GM23338 (cell line): ENCODE results near the gene GFOD1.

Experiments
- CREB1 ChIP-seq: fragments of 250-450 bp; sonication (Bioruptor Pico); IDR thresholded peaks from 2 replicates; pipeline ENCODE4 v1.5.0; 2020; ENCODE audit warnings: low read depth, mild to moderate bottlenecking, moderate library complexity
- EZH2 ChIP-seq: fragments of 200-600 bp; sonication (generic); IDR thresholded peaks from one replicate; pipeline ENCODE4 v1.8.0; 2017; ENCODE audit warnings: antibody characterized with exemption, mild to moderate bottlenecking, low read depth; ENCODE audit not compliant: unreplicated experiment
- EZH2phosphoT487 ChIP-seq: fragments of 200-600 bp; sonication (generic); IDR thresholded peaks from one replicate; pipeline ENCODE4 v1.8.1; 2018; ENCODE audit warnings: antibody characterized with exemption; ENCODE audit not compliant: unreplicated experiment
- POLR2AphosphoS5 ChIP-seq: IDR thresholded peaks from 2 replicates; pipeline ENCODE4 v1.6.1; 2016; ENCODE audit warnings: antibody characterized with exemption, low read depth
- REST ChIP-seq: IDR thresholded peaks from one replicate; pipeline ENCODE4 v1.6.1; 2018; ENCODE audit warnings: antibody characterized with exemption; ENCODE audit not compliant: unreplicated experiment
- STAT1 ChIP-seq: IDR thresholded peaks from one replicate; pipeline ENCODE4 v1.6.1; 2016; ENCODE audit warnings: antibody characterized with exemption; ENCODE audit not compliant: unreplicated experiment
- ZNF331 ChIP-seq: fragments of 250-450 bp; sonication (Bioruptor Pico); IDR thresholded peaks from 2 replicates; pipeline ENCODE4 v1.5.0; 2020; ENCODE audit warnings: low read depth, mild to moderate bottlenecking, moderate library complexity
- TF ChIP-seq, protein P1 (sequence below), 2 experiments: fragments of 200-600 bp in 1 of 2; sonication (generic) in 1 of 2; conservative IDR thresholded peaks; 2 replicates each; pipeline versions ENCODE4 v1.5.1 to v1.6.1; 2016 to 2017; ENCODE audit warnings: antibody characterized with exemption in 2 of 2, low read depth in 2 of 2, mild to moderate bottlenecking in 2 of 2, moderate library complexity in 1 of 2

GRCh38 chr6:13447949-13448724, 39.3 kb downstream of the GFOD1 start:
- TF ChIP-seq, protein P1, sequence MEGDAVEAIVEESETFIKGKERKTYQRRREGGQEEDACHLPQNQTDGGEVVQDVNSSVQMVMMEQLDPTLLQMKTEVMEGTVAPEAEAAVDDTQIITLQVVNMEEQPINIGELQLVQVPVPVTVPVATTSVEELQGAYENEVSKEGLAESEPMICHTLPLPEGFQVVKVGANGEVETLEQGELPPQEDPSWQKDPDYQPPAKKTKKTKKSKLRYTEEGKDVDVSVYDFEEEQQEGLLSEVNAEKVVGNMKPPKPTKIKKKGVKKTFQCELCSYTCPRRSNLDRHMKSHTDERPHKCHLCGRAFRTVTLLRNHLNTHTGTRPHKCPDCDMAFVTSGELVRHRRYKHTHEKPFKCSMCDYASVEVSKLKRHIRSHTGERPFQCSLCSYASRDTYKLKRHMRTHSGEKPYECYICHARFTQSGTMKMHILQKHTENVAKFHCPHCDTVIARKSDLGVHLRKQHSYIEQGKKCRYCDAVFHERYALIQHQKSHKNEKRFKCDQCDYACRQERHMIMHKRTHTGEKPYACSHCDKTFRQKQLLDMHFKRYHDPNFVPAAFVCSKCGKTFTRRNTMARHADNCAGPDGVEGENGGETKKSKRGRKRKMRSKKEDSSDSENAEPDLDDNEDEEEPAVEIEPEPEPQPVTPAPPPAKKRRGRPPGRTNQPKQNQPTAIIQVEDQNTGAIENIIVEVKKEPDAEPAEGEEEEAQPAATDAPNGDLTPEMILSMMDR (conservative IDR thresholded peaks at IDR 0.05; ENCODE audit: low read depth in 2 of 2) = no peak
- TF ChIP-seq CREB1 (CRISPR knock-in tag) (no peak), STAT1 (no peak), EZH2phosphoT487 (no peak), EZH2 (no peak), ZNF331 (CRISPR knock-in tag) (no peak), REST (no peak), POLR2AphosphoS5 (no peak)
